Breast epithelium (tissue), 3 donors: ENCODE results near the gene AK9.

Experiments
- CTCF ChIP-seq, 3 donors: fragments of 450-650 bp; IDR thresholded peaks; one replicate each; pipeline ENCODE4 v1.5.1; 2016 to 2017; ENCODE audit warnings: antibody characterized with exemption in 3 of 3, mild to moderate bottlenecking in 3 of 3, moderate library complexity in 3 of 3
- POLR2A ChIP-seq: fragments of 450-650 bp; IDR thresholded peaks from one replicate; pipeline ENCODE4 v1.6.1; 2016; ENCODE audit warnings: antibody characterized with exemption, mild to moderate bottlenecking, moderate library complexity
- POLR2AphosphoS5 ChIP-seq, 3 donors: sonication (generic); formaldehyde crosslinking; IDR thresholded peaks; one replicate each; pipeline ENCODE4 v1.6.1; 2017; ENCODE audit warnings: antibody characterized with exemption in 3 of 3

DNA sequence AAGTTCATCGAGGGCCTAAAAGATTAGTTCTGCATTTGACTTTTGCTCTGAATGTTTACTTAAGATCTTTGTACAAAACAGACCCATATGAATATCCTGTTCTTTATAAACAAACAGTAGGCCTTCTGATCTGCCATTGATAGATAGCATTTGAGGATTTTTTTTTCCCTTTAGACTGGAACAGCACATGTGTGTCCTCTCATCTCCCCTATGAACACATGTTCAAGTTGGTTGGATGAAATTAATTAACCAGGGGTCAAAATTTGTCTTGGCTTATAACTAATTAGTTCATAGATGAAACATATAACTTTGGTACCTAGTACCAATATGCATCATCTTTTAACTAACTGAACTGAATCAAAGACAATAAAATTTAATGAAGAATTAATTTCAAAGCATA, 81.3 kb downstream of the AK9 start:
- no peak for TF ChIP-seq POLR2A
- TF ChIP-seq CTCF (IDR thresholded peaks at IDR 0.05): no peak
- TF ChIP-seq POLR2AphosphoS5 (IDR thresholded peaks at IDR 0.05): no peak
